ENCODE measurements around the gene NAALADL1.

Gene NAALADL1

DNA sequence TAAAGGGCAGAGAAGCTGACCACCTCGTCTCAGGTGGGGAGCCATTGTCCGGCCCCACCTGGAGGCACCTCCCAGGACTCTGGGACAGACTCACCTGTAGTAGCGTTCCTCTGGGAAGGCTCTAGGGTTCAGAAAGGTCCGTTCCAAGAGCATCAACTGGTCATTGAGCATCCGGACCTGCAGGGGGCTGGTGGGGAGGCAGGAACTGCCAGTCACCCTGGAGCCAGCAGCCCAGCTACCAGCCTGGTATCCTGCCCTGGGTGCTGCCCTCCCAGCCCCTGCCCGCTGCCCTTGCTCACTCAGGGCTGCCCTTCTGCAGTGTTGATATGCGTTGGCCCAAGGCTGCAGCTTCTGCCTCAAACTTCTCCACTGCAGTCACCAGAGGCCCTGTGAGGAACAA lies 12.6 kb downstream of the NAALADL1 start:
- Histone ChIP-seq H3K9me3 (ENCODE audit: control insufficient read depth, insufficient read depth, low read depth, low read length) (no peaks in the 10 kb centered on the region), H3K4me3 (ENCODE audit: low read depth, low read length) (no peak overlapping the region), H3K27ac (ENCODE audit: extremely low read depth, low read depth, low read length) (no peak overlapping the region), H3K36me3 (ENCODE audit: control insufficient read depth in 2 of 2, insufficient read depth in 1 of 2, low read length in 2 of 2) (peaks cover 0 to 31% of the 10 kb centered on the region in 2 experiments; a peak in 1 of 3 replicates), H3K4me1 (ENCODE audit: control insufficient read depth, insufficient read depth, low read length) (no peaks in the 10 kb centered on the region)
- POLR2A ChIA-PET = no interaction called here
- CTCF ChIA-PET = interaction anchor here (0.6 to 1.1 kb wide), 2 partner anchors 12 to 14 kb away, joined by 3 to 4 read pairs; no protein-coding TSS in a partner anchor
- TF ChIP-seq ZNF19 (tag by site-specific recombination; IDR thresholded peaks at IDR 0.05; ENCODE audit: low read depth) = no peak
- no peak for TF ChIP-seq ZBTB1 (tag by site-specific recombination; IDR thresholded peaks at IDR 0.05)
- no peak for TF ChIP-seq TRIM28 (IDR thresholded peaks at IDR 0.05; ENCODE audit: borderline replicate concordance, low read length)
- no peak for TF ChIP-seq ZNF354C (tag by site-specific recombination; IDR thresholded peaks at IDR 0.05; ENCODE audit: borderline replicate concordance, low read depth)
- TF ChIP-seq BCL11A (tag by site-specific recombination; IDR thresholded peaks at IDR 0.05; ENCODE audit: low read depth) = no peak
- TF ChIP-seq ZNF548 (tag by site-specific recombination; IDR thresholded peaks at IDR 0.05) = no peak
- TF ChIP-seq, protein P1, sequence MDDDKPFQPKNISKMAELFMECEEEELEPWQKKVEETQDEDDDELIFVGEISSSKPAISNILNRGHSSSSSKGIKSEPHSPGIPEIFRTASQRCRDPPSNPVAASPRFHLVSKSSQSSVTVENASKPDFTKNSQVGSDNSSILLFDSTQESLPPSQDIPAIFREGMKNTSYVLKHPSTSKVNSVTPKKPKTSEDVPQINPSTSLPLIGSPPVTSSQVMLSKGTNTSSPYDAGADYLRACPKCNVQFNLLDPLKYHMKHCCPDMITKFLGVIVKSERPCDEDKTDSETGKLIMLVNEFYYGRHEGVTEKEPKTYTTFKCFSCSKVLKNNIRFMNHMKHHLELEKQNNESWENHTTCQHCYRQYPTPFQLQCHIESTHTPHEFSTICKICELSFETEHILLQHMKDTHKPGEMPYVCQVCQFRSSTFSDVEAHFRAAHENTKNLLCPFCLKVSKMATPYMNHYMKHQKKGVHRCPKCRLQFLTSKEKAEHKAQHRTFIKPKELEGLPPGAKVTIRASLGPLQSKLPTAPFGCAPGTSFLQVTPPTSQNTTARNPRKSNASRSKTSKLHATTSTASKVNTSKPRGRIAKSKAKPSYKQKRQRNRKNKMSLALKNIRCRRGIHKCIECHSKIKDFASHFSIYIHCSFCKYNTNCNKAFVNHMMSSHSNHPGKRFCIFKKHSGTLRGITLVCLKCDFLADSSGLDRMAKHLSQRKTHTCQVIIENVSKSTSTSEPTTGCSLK (tag by site-specific recombination; IDR thresholded peaks at IDR 0.05) = no peak
- no peak for TF ChIP-seq ZNF148 (tag by site-specific recombination; IDR thresholded peaks at IDR 0.05; ENCODE audit: borderline replicate concordance)
- TF ChIP-seq BCL11B (tag by site-specific recombination; IDR thresholded peaks at IDR 0.05; ENCODE audit: low read depth) = no peak
- TF ChIP-seq GLI2 (tag by site-specific recombination; IDR thresholded peaks at IDR 0.05; ENCODE audit: borderline replicate concordance, low read depth) = no peak
- TF ChIP-seq, protein P2, sequence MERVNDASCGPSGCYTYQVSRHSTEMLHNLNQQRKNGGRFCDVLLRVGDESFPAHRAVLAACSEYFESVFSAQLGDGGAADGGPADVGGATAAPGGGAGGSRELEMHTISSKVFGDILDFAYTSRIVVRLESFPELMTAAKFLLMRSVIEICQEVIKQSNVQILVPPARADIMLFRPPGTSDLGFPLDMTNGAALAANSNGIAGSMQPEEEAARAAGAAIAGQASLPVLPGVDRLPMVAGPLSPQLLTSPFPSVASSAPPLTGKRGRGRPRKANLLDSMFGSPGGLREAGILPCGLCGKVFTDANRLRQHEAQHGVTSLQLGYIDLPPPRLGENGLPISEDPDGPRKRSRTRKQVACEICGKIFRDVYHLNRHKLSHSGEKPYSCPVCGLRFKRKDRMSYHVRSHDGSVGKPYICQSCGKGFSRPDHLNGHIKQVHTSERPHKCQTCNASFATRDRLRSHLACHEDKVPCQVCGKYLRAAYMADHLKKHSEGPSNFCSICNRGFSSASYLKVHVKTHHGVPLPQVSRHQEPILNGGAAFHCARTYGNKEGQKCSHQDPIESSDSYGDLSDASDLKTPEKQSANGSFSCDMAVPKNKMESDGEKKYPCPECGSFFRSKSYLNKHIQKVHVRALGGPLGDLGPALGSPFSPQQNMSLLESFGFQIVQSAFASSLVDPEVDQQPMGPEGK (tag by site-specific recombination; IDR thresholded peaks at IDR 0.05) = no peak
- TF ChIP-seq, protein P3, sequence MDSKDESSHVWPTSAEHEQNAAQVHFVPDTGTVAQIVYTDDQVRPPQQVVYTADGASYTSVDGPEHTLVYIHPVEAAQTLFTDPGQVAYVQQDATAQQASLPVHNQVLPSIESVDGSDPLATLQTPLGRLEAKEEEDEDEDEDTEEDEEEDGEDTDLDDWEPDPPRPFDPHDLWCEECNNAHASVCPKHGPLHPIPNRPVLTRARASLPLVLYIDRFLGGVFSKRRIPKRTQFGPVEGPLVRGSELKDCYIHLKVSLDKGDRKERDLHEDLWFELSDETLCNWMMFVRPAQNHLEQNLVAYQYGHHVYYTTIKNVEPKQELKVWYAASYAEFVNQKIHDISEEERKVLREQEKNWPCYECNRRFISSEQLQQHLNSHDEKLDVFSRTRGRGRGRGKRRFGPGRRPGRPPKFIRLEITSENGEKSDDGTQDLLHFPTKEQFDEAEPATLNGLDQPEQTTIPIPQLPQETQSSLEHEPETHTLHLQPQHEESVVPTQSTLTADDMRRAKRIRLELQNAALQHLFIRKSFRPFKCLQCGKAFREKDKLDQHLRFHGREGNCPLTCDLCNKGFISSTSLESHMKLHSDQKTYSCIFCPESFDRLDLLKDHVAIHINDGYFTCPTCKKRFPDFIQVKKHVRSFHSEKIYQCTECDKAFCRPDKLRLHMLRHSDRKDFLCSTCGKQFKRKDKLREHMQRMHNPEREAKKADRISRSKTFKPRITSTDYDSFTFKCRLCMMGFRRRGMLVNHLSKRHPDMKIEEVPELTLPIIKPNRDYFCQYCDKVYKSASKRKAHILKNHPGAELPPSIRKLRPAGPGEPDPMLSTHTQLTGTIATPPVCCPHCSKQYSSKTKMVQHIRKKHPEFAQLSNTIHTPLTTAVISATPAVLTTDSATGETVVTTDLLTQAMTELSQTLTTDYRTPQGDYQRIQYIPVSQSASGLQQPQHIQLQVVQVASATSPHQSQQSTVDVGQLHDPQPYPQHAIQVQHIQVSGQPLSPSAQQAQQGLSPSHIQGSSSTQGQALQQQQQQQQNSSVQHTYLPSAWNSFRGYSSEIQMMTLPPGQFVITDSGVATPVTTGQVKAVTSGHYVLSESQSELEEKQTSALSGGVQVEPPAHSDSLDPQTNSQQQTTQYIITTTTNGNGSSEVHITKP (tag by site-specific recombination; IDR thresholded peaks at IDR 0.05) = no peak
- TF ChIP-seq, protein P4, sequence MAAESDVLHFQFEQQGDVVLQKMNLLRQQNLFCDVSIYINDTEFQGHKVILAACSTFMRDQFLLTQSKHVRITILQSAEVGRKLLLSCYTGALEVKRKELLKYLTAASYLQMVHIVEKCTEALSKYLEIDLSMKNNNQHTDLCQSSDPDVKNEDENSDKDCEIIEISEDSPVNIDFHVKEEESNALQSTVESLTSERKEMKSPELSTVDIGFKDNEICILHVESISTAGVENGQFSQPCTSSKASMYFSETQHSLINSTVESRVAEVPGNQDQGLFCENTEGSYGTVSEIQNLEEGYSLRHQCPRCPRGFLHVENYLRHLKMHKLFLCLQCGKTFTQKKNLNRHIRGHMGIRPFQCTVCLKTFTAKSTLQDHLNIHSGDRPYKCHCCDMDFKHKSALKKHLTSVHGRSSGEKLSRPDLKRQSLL (tag by site-specific recombination; IDR thresholded peaks at IDR 0.05) = no peak
- TF ChIP-seq ZNF701 (tag by site-specific recombination; IDR thresholded peaks at IDR 0.05) = no peak

Measured in HEK293 (cell line).